Measurements from ENCODE around the gene HIVEP3.

Gene HIVEP3

GRCh38 chr1:41914516-41914915 is 4.2 kb downstream of the HIVEP3 start:
- POLR2A ChIA-PET = no interaction called here
- H3K4me1 ChIP-seq (ENCODE audit: control insufficient read depth, insufficient read depth, low read length) = peaks cover 23% of the 10 kb centered on the region

GRCh38 chr1:41913014-41913413 is 5.7 kb downstream of the HIVEP3 start:
- Histone ChIP-seq H3K4me1 (ENCODE audit: control insufficient read depth, insufficient read depth, low read length) (peaks cover 15% of the 10 kb centered on the region), H3K36me3 (ENCODE audit: control insufficient read depth in 2 of 2, insufficient read depth in 1 of 2, low read length in 2 of 2) (no peaks in the 10 kb centered on the region), H3K9me3 (ENCODE audit: control insufficient read depth, insufficient read depth, low read depth, low read length) (no peaks in the 10 kb centered on the region; the same call in 1 of the 2 replicates), H3K27ac (ENCODE audit: extremely low read depth, low read depth, low read length) (no peak overlapping the region), H3K4me3 (ENCODE audit: low read depth, low read length) (no peak overlapping the region)
- ChIA-PET CTCF (no interaction called here), POLR2A (no interaction called here)
- TF ChIP-seq ZNF280C (tag by site-specific recombination; IDR thresholded peaks at IDR 0.05) (no peak), MYNN (tag by site-specific recombination; IDR thresholded peaks at IDR 0.05; ENCODE audit: borderline replicate concordance) (no peak), ZNF266 (tag by site-specific recombination; IDR thresholded peaks at IDR 0.05; ENCODE audit: low read depth) (no peak)
- TF ChIP-seq, protein P1, sequence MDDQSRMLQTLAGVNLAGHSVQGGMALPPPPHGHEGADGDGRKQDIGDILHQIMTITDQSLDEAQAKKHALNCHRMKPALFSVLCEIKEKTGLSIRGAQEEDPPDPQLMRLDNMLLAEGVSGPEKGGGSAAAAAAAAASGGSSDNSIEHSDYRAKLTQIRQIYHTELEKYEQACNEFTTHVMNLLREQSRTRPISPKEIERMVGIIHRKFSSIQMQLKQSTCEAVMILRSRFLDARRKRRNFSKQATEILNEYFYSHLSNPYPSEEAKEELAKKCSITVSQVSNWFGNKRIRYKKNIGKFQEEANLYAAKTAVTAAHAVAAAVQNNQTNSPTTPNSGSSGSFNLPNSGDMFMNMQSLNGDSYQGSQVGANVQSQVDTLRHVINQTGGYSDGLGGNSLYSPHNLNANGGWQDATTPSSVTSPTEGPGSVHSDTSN (CRISPR knock-in tag; IDR thresholded peaks at IDR 0.05) = no peak

More at GRCh38 chr1:41914516-41914915, 4.2 kb downstream of the HIVEP3 start:
- TF ChIP-seq ZNF658 (tag by site-specific recombination; IDR thresholded peaks at IDR 0.05) (no peak), OVOL3 (tag by site-specific recombination; IDR thresholded peaks at IDR 0.05) (no peak), FEZF1 (tag by site-specific recombination; IDR thresholded peaks at IDR 0.05) (no peak), ZNF302 (tag by site-specific recombination; IDR thresholded peaks at IDR 0.05; ENCODE audit: low read depth) (no peak), TRIM28 (IDR thresholded peaks at IDR 0.05; ENCODE audit: borderline replicate concordance, low read length) (no peak), ZFP3 (tag by site-specific recombination; IDR thresholded peaks at IDR 0.05; ENCODE audit: low read depth) (no peak)
- Histone ChIP-seq H3K4me3 (ENCODE audit: low read depth, low read length) (no peak overlapping the region), H3K36me3 (ENCODE audit: control insufficient read depth in 2 of 2, insufficient read depth in 1 of 2, low read length in 2 of 2) (no peaks in the 10 kb centered on the region), H3K9me3 (ENCODE audit: control insufficient read depth, insufficient read depth, low read depth, low read length) (no peaks in the 10 kb centered on the region; the same call in 1 of the 2 replicates), H3K27ac (ENCODE audit: extremely low read depth, low read depth, low read length) (no peak overlapping the region)
- CTCF ChIA-PET = no interaction called here

DNA sequence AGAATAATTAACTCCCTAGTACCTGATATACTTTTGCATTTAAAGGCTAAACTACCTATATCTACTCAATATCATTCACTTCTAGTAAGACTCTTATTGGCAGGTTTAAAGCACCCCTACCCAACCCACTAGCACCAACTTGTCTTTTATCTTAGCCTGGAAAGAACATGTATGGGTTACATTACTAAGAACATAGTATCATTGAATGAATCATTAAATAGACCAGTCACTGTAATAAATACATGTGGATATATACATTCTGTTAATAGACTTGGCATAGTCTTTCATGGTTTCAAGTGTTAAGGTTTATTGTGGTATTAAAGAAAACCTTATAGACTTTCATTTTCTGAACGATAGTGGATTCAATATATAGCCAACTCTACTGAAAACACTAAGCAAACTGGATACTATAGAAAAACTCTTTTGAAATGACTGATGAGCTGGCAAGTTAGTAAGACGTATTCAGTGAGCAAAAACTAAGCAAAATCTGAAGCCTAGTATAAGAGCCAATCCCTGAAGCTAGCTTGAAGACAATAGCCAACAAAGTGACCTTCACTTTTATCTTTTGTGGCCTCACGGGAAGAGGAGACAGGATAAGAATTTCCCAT is 10.3 kb downstream of the HIVEP3 start:
- Histone ChIP-seq H3K27ac (ENCODE audit: extremely low read depth, low read depth, low read length) (no peak overlapping the region), H3K4me3 (ENCODE audit: low read depth, low read length) (no peak overlapping the region), H3K36me3 (ENCODE audit: control insufficient read depth in 2 of 2, insufficient read depth in 1 of 2, low read length in 2 of 2) (no peaks in the 10 kb centered on the region), H3K9me3 (ENCODE audit: control insufficient read depth, insufficient read depth, low read depth, low read length) (no peaks in the 10 kb centered on the region; the same call in 1 of the 2 replicates), H3K4me1 (ENCODE audit: control insufficient read depth, insufficient read depth, low read length) (no peaks in the 10 kb centered on the region)
- TF ChIP-seq ZBTB11 (tag by site-specific recombination; conservative IDR thresholded peaks at IDR 0.05; ENCODE audit: low read depth) = no peak
- no peak for TF ChIP-seq BCL6B (tag by site-specific recombination; IDR thresholded peaks at IDR 0.05)
- TF ChIP-seq ZNF223 (tag by site-specific recombination; IDR thresholded peaks at IDR 0.05) = no peak
- TF ChIP-seq ZNF747 (tag by site-specific recombination; IDR thresholded peaks at IDR 0.05) = no peak
- TF ChIP-seq ZNF335 (tag by site-specific recombination; conservative IDR thresholded peaks at IDR 0.05) = no peak
- TF ChIP-seq ZXDB (tag by site-specific recombination; IDR thresholded peaks at IDR 0.05) = no peak
- no peak for TF ChIP-seq ZNF600 (tag by site-specific recombination; IDR thresholded peaks at IDR 0.05)
- TF ChIP-seq ZNF10 (tag by site-specific recombination; IDR thresholded peaks at IDR 0.05) = no peak
- TF ChIP-seq ZNF830 (tag by site-specific recombination; IDR thresholded peaks at IDR 0.05; ENCODE audit: low read depth) = no peak
- no peak for TF ChIP-seq ZNF155 (tag by site-specific recombination; IDR thresholded peaks at IDR 0.05)
- ChIA-PET CTCF (interaction anchor here (0.6 to 1.3 kb wide), 2 partner anchors 12 to 109 kb away, joined by 3 to 4 read pairs; no protein-coding TSS in a partner anchor), POLR2A (no interaction called here)

Data from HEK293 (cell line).